T-helper 17 cell (primary cell): ENCODE results near the gene QSER1. TPM values are rescaled to one million over a fixed set of nuclear protein-coding genes. Genes with fewer than 3 reads are reported as not detected.

Experiments used
- ATAC-seq: fragments of 150-1000 bp; cut with Tn5 transposase; 2 replicates; pipeline ENCODE4 v1.10.0; 2021; ENCODE audit warnings: mild to moderate bottlenecking, moderate library complexity
- DNase-seq, 3 donors: peaks; one replicate each; pipeline versions ENCODE4 v3.0.0 to v3.0.0-alpha.2; 2020 to 2021
- H3K9me3 ChIP-seq: one replicate; pipeline ENCODE4 v1.7.0; 2013; ENCODE audit warnings: low read length, mild to moderate bottlenecking; ENCODE audit not compliant: control insufficient read depth, poor library complexity, severe bottlenecking
- H3K27ac Mint-ChIP-seq: one replicate; pipeline ENCODE4 v1.8.0; 2022; ENCODE audit warnings: mild to moderate bottlenecking, moderate library complexity, mixed read lengths
- H3K27me3 Mint-ChIP-seq: one replicate; pipeline ENCODE4 v1.8.0; 2022; ENCODE audit warnings: mixed read lengths
- H3K36me3 Mint-ChIP-seq: one replicate; pipeline ENCODE4 v1.8.0; 2022; ENCODE audit warnings: low read depth, mixed read lengths
- H3K4me1 Mint-ChIP-seq: one replicate; pipeline ENCODE4 v1.8.0; 2022; ENCODE audit warnings: mild to moderate bottlenecking, mixed read lengths
- H3K4me3 Mint-ChIP-seq: one replicate; pipeline ENCODE4 v1.8.0; 2022; ENCODE audit warnings: mild to moderate bottlenecking, moderate library complexity, mixed read lengths
- total RNA-seq, 4 donors: library from RNA in 2 of 4; stranded (reverse) in 2 of 4; gene quantifications; one replicate each; pipeline ENCODE4 v1.2.3 and lab custom pipeline; 2022 to 2026

Gene QSER1
- total RNA-seq, 2 donors from 2014 or later = 9.4 to 12.1 TPM

GRCh38 chr11:33000181-33000580 lies 107.6 kb downstream of the QSER1 start:
- ATAC-seq (no peak), DNase-seq (no peak)
- H3K27me3 Mint-ChIP-seq = no peaks in the 10 kb centered on the region
- H3K4me1 Mint-ChIP-seq = peaks cover 6% of the 10 kb centered on the region
- H3K4me3 Mint-ChIP-seq = no peak overlapping the region
- H3K36me3 Mint-ChIP-seq = no peaks in the 10 kb centered on the region
- H3K27ac Mint-ChIP-seq = no peak overlapping the region
- H3K9me3 ChIP-seq = no peaks in the 10 kb centered on the region

GRCh38 chr11:33001281-33001680 lies 108.7 kb downstream of the QSER1 start:
- H3K27ac Mint-ChIP-seq = no peak overlapping the region
- DNase-seq (no peak), ATAC-seq (no peak)
- peaks cover 17% of the 10 kb centered on the region for H3K4me1 Mint-ChIP-seq
- H3K9me3 ChIP-seq = no peaks in the 10 kb centered on the region
- no peaks in the 10 kb centered on the region for H3K27me3 Mint-ChIP-seq
- H3K4me3 Mint-ChIP-seq = no peak overlapping the region
- no peaks in the 10 kb centered on the region for H3K36me3 Mint-ChIP-seq

- ATAC-seq = no peak
- DNase-seq = no peak
- H3K27me3 Mint-ChIP-seq = no peaks in the 10 kb centered on the region
- H3K9me3 ChIP-seq = no peaks in the 10 kb centered on the region
- peaks cover 22% of the 10 kb centered on the region for H3K4me1 Mint-ChIP-seq
- H3K27ac Mint-ChIP-seq = no peak overlapping the region
- no peak overlapping the region for H3K4me3 Mint-ChIP-seq
- no peaks in the 10 kb centered on the region for H3K36me3 Mint-ChIP-seq
These were observed 109.3 kb downstream of the QSER1 start for GRCh38 chr11:33001751-33002542.

GRCh38 chr11:33005175-33005574 lies 112.6 kb downstream of the QSER1 start:
- peak; percentile 97 for ATAC-seq

GRCh38 chr11:33006010-33006409 lies 113.4 kb downstream of the QSER1 start:
- Mint-ChIP-seq H3K36me3 (no peaks in the 10 kb centered on the region), H3K27me3 (no peaks in the 10 kb centered on the region), H3K4me3 (no peak overlapping the region), H3K4me1 (peaks cover 25% of the 10 kb centered on the region), H3K27ac (peak overlapping the region; percentile 72)
- DNase-seq (no peak), ATAC-seq (no peak)
- H3K9me3 ChIP-seq = no peaks in the 10 kb centered on the region

More at GRCh38 chr11:33005175-33005574, 112.6 kb downstream of the QSER1 start:
- H3K4me1 Mint-ChIP-seq = peaks cover 22% of the 10 kb centered on the region
- H3K9me3 ChIP-seq = no peaks in the 10 kb centered on the region
- peak overlapping the region; percentile 72 for H3K27ac Mint-ChIP-seq
- H3K27me3 Mint-ChIP-seq = no peaks in the 10 kb centered on the region
- no peak for DNase-seq
- no peaks in the 10 kb centered on the region for H3K36me3 Mint-ChIP-seq
- H3K4me3 Mint-ChIP-seq = peak overlapping the region; percentile 45

- no peaks in the 10 kb centered on the region for H3K36me3 Mint-ChIP-seq
- no peak overlapping the region for H3K27ac Mint-ChIP-seq
- ATAC-seq (no peak), DNase-seq (no peak)
- H3K9me3 ChIP-seq = no peaks in the 10 kb centered on the region
- no peak overlapping the region for H3K4me3 Mint-ChIP-seq
- peaks cover 21% of the 10 kb centered on the region for H3K4me1 Mint-ChIP-seq
- H3K27me3 Mint-ChIP-seq = peaks cover 26% of the 10 kb centered on the region
These were observed 121.1 kb downstream of the QSER1 start for GRCh38 chr11:33013755-33014154.

GRCh38 chr11:33015621-33016551 lies 123.3 kb downstream of the QSER1 start, which contains the start of gene DEPDC7:
DEPDC7 (plus strand) TSS chr11:33015878; CDS start chr11:33015956, 78 bp downstream.
- Mint-ChIP-seq H3K27ac (no peak within 1 kb of the TSS), H3K27me3 (peaks cover 37% of the 10 kb centered on the region), H3K36me3 (no peaks in the 10 kb centered on the region), H3K4me3 (peak within 1 kb of the TSS; percentile 88), H3K4me1 (peaks cover 17% of the 10 kb centered on the region)
- peak; percentile 81 for ATAC-seq
- DNase-seq = peak; percentile 56 to 61 (median 57)
- H3K9me3 ChIP-seq = no peaks in the 10 kb centered on the region

GRCh38 chr11:33016654-33017053 lies 124.0 kb downstream of the QSER1 start:
- no peak overlapping the region for H3K27ac Mint-ChIP-seq
- peaks cover 37% of the 10 kb centered on the region for H3K27me3 Mint-ChIP-seq
- H3K4me3 Mint-ChIP-seq = peak overlapping the region; percentile 88
- DNase-seq = no peak
- H3K9me3 ChIP-seq = no peaks in the 10 kb centered on the region
- H3K4me1 Mint-ChIP-seq = peaks cover 14% of the 10 kb centered on the region
- no peaks in the 10 kb centered on the region for H3K36me3 Mint-ChIP-seq
- ATAC-seq = no peak

- ATAC-seq (no peak), DNase-seq (no peak)
- peaks cover 16% of the 10 kb centered on the region for H3K4me1 Mint-ChIP-seq
- no peaks in the 10 kb centered on the region for H3K9me3 ChIP-seq
- no peaks in the 10 kb centered on the region for H3K36me3 Mint-ChIP-seq
- H3K27ac Mint-ChIP-seq = no peak overlapping the region
- H3K4me3 Mint-ChIP-seq = no peak overlapping the region
- H3K27me3 Mint-ChIP-seq = peaks cover 37% of the 10 kb centered on the region
These were observed 124.9 kb downstream of the QSER1 start for GRCh38 chr11:33017478-33017877.

- Mint-ChIP-seq H3K36me3 (no peaks in the 10 kb centered on the region), H3K27me3 (peaks cover 37% of the 10 kb centered on the region), H3K4me3 (no peak overlapping the region), H3K4me1 (peaks cover 16% of the 10 kb centered on the region), H3K27ac (no peak overlapping the region)
- DNase-seq (no peak), ATAC-seq (no peak)
- H3K9me3 ChIP-seq = no peaks in the 10 kb centered on the region
These were observed 125.4 kb downstream of the QSER1 start for GRCh38 chr11:33017965-33018364.

- Mint-ChIP-seq H3K4me1 (peaks cover 16% of the 10 kb centered on the region), H3K36me3 (no peaks in the 10 kb centered on the region), H3K4me3 (no peak overlapping the region), H3K27me3 (peaks cover 37% of the 10 kb centered on the region), H3K27ac (no peak overlapping the region)
- ATAC-seq = no peak
- DNase-seq = no peak
- H3K9me3 ChIP-seq = no peaks in the 10 kb centered on the region
These were observed 126.2 kb downstream of the QSER1 start for GRCh38 chr11:33018840-33019239.

- DNase-seq = no peak
- Mint-ChIP-seq H3K27ac (no peak overlapping the region), H3K27me3 (peaks cover 49% of the 10 kb centered on the region), H3K4me1 (peaks cover 12% of the 10 kb centered on the region), H3K36me3 (no peaks in the 10 kb centered on the region), H3K4me3 (no peak overlapping the region)
- ATAC-seq = no peak
- H3K9me3 ChIP-seq = no peaks in the 10 kb centered on the region
These were observed 128.9 kb downstream of the QSER1 start for GRCh38 chr11:33021501-33021900.

GRCh38 chr11:33021937-33022336 lies 129.3 kb downstream of the QSER1 start:
- Mint-ChIP-seq H3K4me1 (peaks cover 11% of the 10 kb centered on the region), H3K4me3 (no peak overlapping the region), H3K27me3 (peaks cover 49% of the 10 kb centered on the region), H3K36me3 (no peaks in the 10 kb centered on the region), H3K27ac (no peak overlapping the region)
- no peak for DNase-seq
- H3K9me3 ChIP-seq = no peaks in the 10 kb centered on the region
- ATAC-seq = no peak
